H54 (cell line): ENCODE results near the gene TEX11.
"Not testable (repeated sequence)": the region's sequence is repeated elsewhere in the genome, so short reads cannot be mapped to it uniquely, and the experiment has no call there.

ENCODE experiments used
- DNase-seq: peaks from one replicate; pipeline ENCODE4 v3.0.0; 2011; ENCODE audit warnings: low spot score, mixed read lengths; ENCODE audit not compliant: insufficient read length
- FAIRE-seq: peaks from 3 replicates; lab custom pipeline; 2011; peaks lifted over from hg19 to GRCh38; lab: Jason Lieb, UNC
- POLR2A ChIP-seq: IDR thresholded peaks from 2 replicates; pipeline ENCODE4 v1.6.1; 2011; ENCODE audit warnings: low read depth, mild to moderate bottlenecking, low read length

TEX11 gene

GRCh38 chrX:70577442-70577841 is 331.1 kb downstream of the TEX11 start:
- DNase-seq (no peak), FAIRE-seq (no peak)
- TF ChIP-seq POLR2A = no peak

GRCh38 chrX:70569922-70570576 is 338.5 kb downstream of the TEX11 start:
- not testable (repeated sequence) for DNase-seq, FAIRE-seq

GRCh38 chrX:70554948-70555347 is 353.6 kb downstream of the TEX11 start:
- FAIRE-seq = no peak

GRCh38 chrX:70554523-70554922 is 354.0 kb downstream of the TEX11 start:
- TF ChIP-seq POLR2A = no peak

More at GRCh38 chrX:70554948-70555347, 353.6 kb downstream of the TEX11 start:
- no peak for TF ChIP-seq POLR2A
- no peak for DNase-seq

GRCh38 chrX:70554081-70554480 is 354.4 kb downstream of the TEX11 start:
- no peak for TF ChIP-seq POLR2A
- no peak for FAIRE-seq

More at GRCh38 chrX:70554523-70554922, 354.0 kb downstream of the TEX11 start:
- FAIRE-seq = no peak
- DNase-seq = no peak

GRCh38 chrX:70553516-70553915 is 355.0 kb downstream of the TEX11 start:
- no peak for TF ChIP-seq POLR2A
- no peak for FAIRE-seq
- no peak for DNase-seq

More at GRCh38 chrX:70554081-70554480, 354.4 kb downstream of the TEX11 start:
- no peak for DNase-seq

GRCh38 chrX:70552130-70552704 is 356.3 kb downstream of the TEX11 start:
- no peak for TF ChIP-seq POLR2A
- FAIRE-seq (no peak), DNase-seq (no peak)

- FAIRE-seq (no peak), DNase-seq (no peak)
- no peak for TF ChIP-seq POLR2A
Measured at GRCh38 chrX:70549429-70549828, 359.1 kb downstream of the TEX11 start.

- DNase-seq = no peak
- no peak for FAIRE-seq
- TF ChIP-seq POLR2A = no peak
Measured at GRCh38 chrX:70535198-70535597, 373.3 kb downstream of the TEX11 start.

GRCh38 chrX:70527610-70528345 is 380.7 kb downstream of the TEX11 start:
- FAIRE-seq (no peak), DNase-seq (no peak)
- no peak for TF ChIP-seq POLR2A

GRCh38 chrX:70527053-70527452 is 381.5 kb downstream of the TEX11 start:
- TF ChIP-seq POLR2A = no peak
- DNase-seq = no peak
- no peak for FAIRE-seq

GRCh38 chrX:70525733-70526132 is 382.8 kb downstream of the TEX11 start:
- no peak for TF ChIP-seq POLR2A
- FAIRE-seq (no peak), DNase-seq (no peak)

GRCh38 chrX:70515692-70516091 is 392.8 kb downstream of the TEX11 start:
- DNase-seq, FAIRE-seq: not testable (repeated sequence)

- DNase-seq, FAIRE-seq: not testable (repeated sequence)
Measured at GRCh38 chrX:70515270-70515669, 393.2 kb downstream of the TEX11 start.

- no peak for FAIRE-seq
- DNase-seq = no peak
- TF ChIP-seq POLR2A = no peak
Measured at GRCh38 chrX:70509078-70509477, 399.4 kb downstream of the TEX11 start.
